ENCODE results near the gene MAP3K19.

The MAP3K19 gene

GRCh38 chr2:135072125-135072997, 25.1 kb upstream of the MAP3K19 start:
- Histone ChIP-seq H3K9me3 (ENCODE audit: control insufficient read depth, insufficient read depth, low read depth, low read length) (no peaks in the 10 kb centered on the region), H3K4me3 (ENCODE audit: low read depth, low read length) (no peak overlapping the region), H3K27ac (ENCODE audit: extremely low read depth, low read depth, low read length) (no peak overlapping the region), H3K4me1 (ENCODE audit: control insufficient read depth, insufficient read depth, low read length) (no peaks in the 10 kb centered on the region), H3K36me3 (ENCODE audit: control insufficient read depth in 2 of 2, insufficient read depth in 1 of 2, low read length in 2 of 2) (peaks cover 3 to 25% of the 10 kb centered on the region in 2 experiments; a peak in 2 of 3 replicates)
- ChIA-PET CTCF (no interaction called here), POLR2A (no interaction called here)
- TF ChIP-seq ZNF623 (tag by site-specific recombination; IDR thresholded peaks at IDR 0.05) (no peak), TRIM28 (IDR thresholded peaks at IDR 0.05; ENCODE audit: borderline replicate concordance, low read length) (peak; percentile 95), SCRT1 (tag by site-specific recombination; IDR thresholded peaks at IDR 0.05; ENCODE audit: borderline replicate concordance) (no peak), SETDB1 (IDR thresholded peaks at IDR 0.05; ENCODE audit: insufficient read length, low read length) (peak; percentile 100), ZNF549 (tag by site-specific recombination; IDR thresholded peaks at IDR 0.05) (peak; percentile 59), KLF8 (tag by site-specific recombination; IDR thresholded peaks at IDR 0.05) (no peak), ZNF626 (tag by site-specific recombination; IDR thresholded peaks at IDR 0.05) (0 out of 2 replicates have a peak, but pooled peaks have one; percentile 73)

DNA sequence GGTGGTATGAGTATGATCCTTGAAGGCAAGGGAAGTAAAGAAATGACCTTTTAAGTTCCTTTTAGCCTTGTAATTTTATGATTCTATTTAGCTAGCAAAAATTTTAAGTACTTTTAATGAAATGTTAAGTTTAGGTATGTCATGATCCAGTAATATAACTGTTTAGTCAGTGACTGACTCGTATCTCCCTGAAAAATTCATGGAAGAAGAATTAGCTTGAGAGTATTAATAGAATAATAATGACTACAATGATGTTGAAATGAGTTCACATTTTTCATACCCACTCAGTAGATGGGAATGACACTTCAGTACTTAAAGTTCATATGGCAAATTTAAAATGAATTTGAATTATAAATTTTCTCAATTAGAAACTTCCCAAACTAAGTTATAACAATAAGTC, 19.5 kb upstream of the MAP3K19 start:
- Histone ChIP-seq H3K27ac (ENCODE audit: extremely low read depth, low read depth, low read length) (no peak overlapping the region), H3K36me3 (ENCODE audit: control insufficient read depth in 2 of 2, insufficient read depth in 1 of 2, low read length in 2 of 2) (peaks cover 3 to 27% of the 10 kb centered on the region in 2 experiments; a peak in 2 of 3 replicates), H3K9me3 (ENCODE audit: control insufficient read depth, insufficient read depth, low read depth, low read length) (no peaks in the 10 kb centered on the region), H3K4me3 (ENCODE audit: low read depth, low read length) (no peak overlapping the region), H3K4me1 (ENCODE audit: control insufficient read depth, insufficient read depth, low read length) (no peaks in the 10 kb centered on the region)
- TF ChIP-seq INSM2 (tag by site-specific recombination; IDR thresholded peaks at IDR 0.05) (no peak), ZNF549 (tag by site-specific recombination; IDR thresholded peaks at IDR 0.05) (no peak), ZBTB49 (tag by site-specific recombination; IDR thresholded peaks at IDR 0.05; ENCODE audit: low read depth) (no peak), ZNF133 (tag by site-specific recombination; IDR thresholded peaks at IDR 0.05) (no peak), ZNF202 (tag by site-specific recombination; IDR thresholded peaks at IDR 0.05; ENCODE audit: borderline replicate concordance) (no peak)
- TF ChIP-seq, protein P1, sequence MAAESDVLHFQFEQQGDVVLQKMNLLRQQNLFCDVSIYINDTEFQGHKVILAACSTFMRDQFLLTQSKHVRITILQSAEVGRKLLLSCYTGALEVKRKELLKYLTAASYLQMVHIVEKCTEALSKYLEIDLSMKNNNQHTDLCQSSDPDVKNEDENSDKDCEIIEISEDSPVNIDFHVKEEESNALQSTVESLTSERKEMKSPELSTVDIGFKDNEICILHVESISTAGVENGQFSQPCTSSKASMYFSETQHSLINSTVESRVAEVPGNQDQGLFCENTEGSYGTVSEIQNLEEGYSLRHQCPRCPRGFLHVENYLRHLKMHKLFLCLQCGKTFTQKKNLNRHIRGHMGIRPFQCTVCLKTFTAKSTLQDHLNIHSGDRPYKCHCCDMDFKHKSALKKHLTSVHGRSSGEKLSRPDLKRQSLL (tag by site-specific recombination; IDR thresholded peaks at IDR 0.05), result no peak
- TF ChIP-seq, protein P2, sequence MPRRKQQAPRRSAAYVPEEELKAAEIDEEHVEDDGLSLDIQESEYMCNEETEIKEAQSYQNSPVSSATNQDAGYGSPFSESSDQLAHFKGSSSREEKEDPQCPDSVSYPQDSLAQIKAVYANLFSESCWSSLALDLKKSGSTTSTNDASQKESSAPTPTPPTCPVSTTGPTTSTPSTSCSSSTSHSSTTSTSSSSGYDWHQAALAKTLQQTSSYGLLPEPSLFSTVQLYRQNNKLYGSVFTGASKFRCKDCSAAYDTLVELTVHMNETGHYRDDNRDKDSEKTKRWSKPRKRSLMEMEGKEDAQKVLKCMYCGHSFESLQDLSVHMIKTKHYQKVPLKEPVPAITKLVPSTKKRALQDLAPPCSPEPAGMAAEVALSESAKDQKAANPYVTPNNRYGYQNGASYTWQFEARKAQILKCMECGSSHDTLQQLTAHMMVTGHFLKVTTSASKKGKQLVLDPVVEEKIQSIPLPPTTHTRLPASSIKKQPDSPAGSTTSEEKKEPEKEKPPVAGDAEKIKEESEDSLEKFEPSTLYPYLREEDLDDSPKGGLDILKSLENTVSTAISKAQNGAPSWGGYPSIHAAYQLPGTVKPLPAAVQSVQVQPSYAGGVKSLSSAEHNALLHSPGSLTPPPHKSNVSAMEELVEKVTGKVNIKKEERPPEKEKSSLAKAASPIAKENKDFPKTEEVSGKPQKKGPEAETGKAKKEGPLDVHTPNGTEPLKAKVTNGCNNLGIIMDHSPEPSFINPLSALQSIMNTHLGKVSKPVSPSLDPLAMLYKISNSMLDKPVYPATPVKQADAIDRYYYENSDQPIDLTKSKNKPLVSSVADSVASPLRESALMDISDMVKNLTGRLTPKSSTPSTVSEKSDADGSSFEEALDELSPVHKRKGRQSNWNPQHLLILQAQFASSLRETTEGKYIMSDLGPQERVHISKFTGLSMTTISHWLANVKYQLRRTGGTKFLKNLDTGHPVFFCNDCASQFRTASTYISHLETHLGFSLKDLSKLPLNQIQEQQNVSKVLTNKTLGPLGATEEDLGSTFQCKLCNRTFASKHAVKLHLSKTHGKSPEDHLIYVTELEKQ (tag by site-specific recombination; IDR thresholded peaks at IDR 0.05; ENCODE audit: borderline replicate concordance), result no peak
- ChIA-PET CTCF (interaction anchor here (1.1 kb wide), 1 partner anchor 24 kb away, joined by 3 read pairs; no protein-coding TSS in a partner anchor), POLR2A (no interaction called here)

Data from HEK293 (cell line).